Tibial nerve (tissue), 4 donors: Measurements from ENCODE around the gene GPS1. TPM values are rescaled to one million over a fixed set of nuclear protein-coding genes. Genes with fewer than 3 reads are reported as not detected.

Source experiments
- DNase-seq, 2 donors: peaks; one replicate each; pipeline ENCODE4 v3.0.0-alpha.2; 2019; ENCODE audit warnings: low spot score in 2 of 2
- H3K27ac ChIP-seq, 4 donors: fragments of 200-600 bp; sonication (generic) in 3 of 4; one replicate each; pipeline ENCODE4 v1.5.1; 2017 to 2019; ENCODE audit warnings: mild to moderate bottlenecking in 1 of 4
- H3K27me3 ChIP-seq, 2 donors: fragments of 200-600 bp; sonication (generic) in 1 of 2; one replicate each; pipeline versions ENCODE4 v1.5.1 to v1.6.0; 2017 to 2019
- H3K36me3 ChIP-seq, 3 donors: fragments of 200-600 bp; sonication (generic); one replicate each; pipeline ENCODE4 v1.5.1; 2018 to 2019
- H3K4me1 ChIP-seq, 4 donors: fragments of 200-600 bp; sonication (generic) in 3 of 4; one replicate each; pipeline ENCODE4 v1.5.1; 2017 to 2019
- H3K4me3 ChIP-seq, 4 donors: fragments of 200-600 bp; sonication (generic) in 3 of 4; one replicate each; pipeline ENCODE4 v1.5.1; 2017 to 2019; ENCODE audit warnings: mild to moderate bottlenecking in 1 of 4, moderate library complexity in 1 of 4
- H3K9me3 ChIP-seq, 4 donors: fragments of 200-600 bp; sonication (generic) in 3 of 4; one replicate each; pipeline ENCODE4 v1.5.1; 2017 to 2019
- CTCF ChIP-seq, 5 experiments: fragments of 200-600 bp in 3 of 5; fragments of 450-650 bp in 2 of 5; sonication (generic) in 3 of 5; IDR thresholded peaks; one replicate each; pipeline ENCODE4 v1.5.1; 2016 to 2019; ENCODE audit warnings: antibody characterized with exemption in 5 of 5, mild to moderate bottlenecking in 3 of 5, moderate library complexity in 2 of 5
- EP300 ChIP-seq, 2 donors: sonication (generic); formaldehyde crosslinking; IDR thresholded peaks; one replicate each; pipeline ENCODE4 v1.6.1; 2017; ENCODE audit warnings: antibody characterized with exemption in 2 of 2, mild to moderate bottlenecking in 1 of 2
- POLR2A ChIP-seq, 2 donors: fragments of 450-650 bp; IDR thresholded peaks; one replicate each; pipeline ENCODE4 v1.6.1; 2017; ENCODE audit warnings: antibody characterized with exemption in 2 of 2, mild to moderate bottlenecking in 2 of 2, moderate library complexity in 2 of 2
- WGBS, 2 donors: methylation state at CpG; one replicate each; pipeline ENCODE4 v1.1.5; 2018; 5-methylcytosine and 5-hydroxymethylcytosine counted together
- total RNA-seq, 4 donors: library from RNA; depleted of rRNA; stranded (reverse); fragments of >200 nt; gene quantifications; one replicate each; pipeline ENCODE4 v1.1.0, GENCODE V29; 2016

Gene GPS1
- total RNA-seq, 4 donors from 2014 or later = 74.9 to 134 (median 92.9) TPM

GRCh38 chr17:82042649-82043048 lies 9.0 kb upstream of the GPS1 start:
- TF ChIP-seq POLR2A (IDR thresholded peaks at IDR 0.05) (no peak), CTCF (IDR thresholded peaks at IDR 0.05) (no peak), EP300 (IDR thresholded peaks at IDR 0.05) (no peak)
- Histone ChIP-seq H3K4me3 (no peak overlapping the region), H3K27ac (no peak overlapping the region), H3K4me1 (peaks cover 0 to 8% (median 2%) of the 10 kb centered on the region in 4 donors), H3K9me3 (no peaks in the 10 kb centered on the region), H3K27me3 (no peaks in the 10 kb centered on the region), H3K36me3 (peaks cover 0 to 12% (median 0%) of the 10 kb centered on the region in 3 donors)
- WGBS, 2 donors = 85 to 92% methylated on average over 8 to 9 of the region's 9 CpGs
- DNase-seq = no peak

GRCh38 chr17:82043507-82043906 lies 8.2 kb upstream of the GPS1 start:
- H3K4me3 ChIP-seq = no peak overlapping the region
- WGBS, 2 donors = 39 to 54% methylated on average over 6 to 16 of the region's 16 CpGs
- no peaks in the 10 kb centered on the region for H3K27me3 ChIP-seq
- TF ChIP-seq EP300 (IDR thresholded peaks at IDR 0.05) = no peak
- TF ChIP-seq POLR2A (IDR thresholded peaks at IDR 0.05) = no peak
- no peak for TF ChIP-seq CTCF (IDR thresholded peaks at IDR 0.05)
- peaks cover 0 to 21% (median 3%) of the 10 kb centered on the region in 3 donors for H3K36me3 ChIP-seq
- H3K4me1 ChIP-seq = peaks cover 0 to 6% (median 0%) of the 10 kb centered on the region in 4 donors
- H3K9me3 ChIP-seq = no peaks in the 10 kb centered on the region
- no peak for DNase-seq
- no peak overlapping the region for H3K27ac ChIP-seq

- H3K4me3 ChIP-seq = no peak overlapping the region
- H3K27ac ChIP-seq = no peak overlapping the region
- no peaks in the 10 kb centered on the region for H3K27me3 ChIP-seq
- peaks cover 0 to 30% (median 5%) of the 10 kb centered on the region in 4 donors for H3K4me1 ChIP-seq
- WGBS, 2 donors = 71 to 76% methylated on average over 10 to 14 of the region's 14 CpGs
- peaks cover 0 to 42% (median 3%) of the 10 kb centered on the region in 3 donors for H3K36me3 ChIP-seq
- TF ChIP-seq CTCF (IDR thresholded peaks at IDR 0.05) = no peak
- no peak for TF ChIP-seq EP300 (IDR thresholded peaks at IDR 0.05)
- TF ChIP-seq POLR2A (IDR thresholded peaks at IDR 0.05) = no peak
- no peaks in the 10 kb centered on the region for H3K9me3 ChIP-seq
- no peak for DNase-seq
Observed at GRCh38 chr17:82045936-82046484, 5.7 kb upstream of the GPS1 start.

DNA sequence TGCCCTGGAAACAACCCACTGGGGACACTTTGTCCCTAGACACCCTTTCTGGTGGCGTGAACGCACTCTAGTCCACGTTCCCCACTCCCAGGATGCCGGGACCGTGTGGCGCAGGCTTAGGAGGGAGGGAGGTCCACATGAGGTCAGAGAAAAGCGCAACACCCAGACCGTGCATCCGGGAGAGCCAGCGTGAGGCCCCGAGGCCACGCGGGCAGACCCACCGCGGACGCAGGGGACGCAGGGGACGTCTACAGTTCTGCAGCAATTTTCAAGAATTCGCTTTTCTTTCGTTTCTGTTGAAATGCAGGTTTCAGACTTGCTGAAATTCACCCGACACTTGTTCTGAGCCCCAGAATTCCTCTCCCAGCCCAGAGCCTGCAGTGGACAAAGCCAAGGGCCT lies 4.8 kb upstream of the GPS1 start:
- Histone ChIP-seq H3K27me3 (no peaks in the 10 kb centered on the region), H3K27ac (no peak overlapping the region), H3K36me3 (peaks cover 0 to 42% (median 3%) of the 10 kb centered on the region in 3 donors), H3K4me3 (no peak overlapping the region), H3K9me3 (no peaks in the 10 kb centered on the region), H3K4me1 (peaks cover 0 to 33% (median 5%) of the 10 kb centered on the region in 4 donors)
- 86 to 87% methylated on average over 20 to 21 of the region's 21 CpGs for WGBS, 2 donors
- no peak for TF ChIP-seq POLR2A (IDR thresholded peaks at IDR 0.05)
- no peak for TF ChIP-seq CTCF (IDR thresholded peaks at IDR 0.05)
- TF ChIP-seq EP300 (IDR thresholded peaks at IDR 0.05) = no peak
- DNase-seq = no peak

GRCh38 chr17:82047379-82047778 lies 4.3 kb upstream of the GPS1 start:
- WGBS, 2 donors = 81% methylated on average over 21 to 24 of the region's 24 CpGs
- Histone ChIP-seq H3K9me3 (no peaks in the 10 kb centered on the region), H3K4me3 (no peak overlapping the region), H3K36me3 (peaks cover 0 to 42% (median 3%) of the 10 kb centered on the region in 3 donors), H3K27ac (peak overlapping the region in 1 of 4 donors; percentile 90), H3K4me1 (peaks cover 0 to 36% (median 6%) of the 10 kb centered on the region in 4 donors), H3K27me3 (no peaks in the 10 kb centered on the region)
- no peak for TF ChIP-seq POLR2A (IDR thresholded peaks at IDR 0.05)
- no peak for TF ChIP-seq EP300 (IDR thresholded peaks at IDR 0.05)
- no peak for DNase-seq
